Measurements from ENCODE around the gene CELSR3. TPM values are rescaled to one million over a fixed set of nuclear protein-coding genes. Genes with fewer than 3 reads are reported as not detected.

CELSR3 gene
- total RNA-seq, 1 donor from 2014 or later: 0.16 TPM

DNA sequence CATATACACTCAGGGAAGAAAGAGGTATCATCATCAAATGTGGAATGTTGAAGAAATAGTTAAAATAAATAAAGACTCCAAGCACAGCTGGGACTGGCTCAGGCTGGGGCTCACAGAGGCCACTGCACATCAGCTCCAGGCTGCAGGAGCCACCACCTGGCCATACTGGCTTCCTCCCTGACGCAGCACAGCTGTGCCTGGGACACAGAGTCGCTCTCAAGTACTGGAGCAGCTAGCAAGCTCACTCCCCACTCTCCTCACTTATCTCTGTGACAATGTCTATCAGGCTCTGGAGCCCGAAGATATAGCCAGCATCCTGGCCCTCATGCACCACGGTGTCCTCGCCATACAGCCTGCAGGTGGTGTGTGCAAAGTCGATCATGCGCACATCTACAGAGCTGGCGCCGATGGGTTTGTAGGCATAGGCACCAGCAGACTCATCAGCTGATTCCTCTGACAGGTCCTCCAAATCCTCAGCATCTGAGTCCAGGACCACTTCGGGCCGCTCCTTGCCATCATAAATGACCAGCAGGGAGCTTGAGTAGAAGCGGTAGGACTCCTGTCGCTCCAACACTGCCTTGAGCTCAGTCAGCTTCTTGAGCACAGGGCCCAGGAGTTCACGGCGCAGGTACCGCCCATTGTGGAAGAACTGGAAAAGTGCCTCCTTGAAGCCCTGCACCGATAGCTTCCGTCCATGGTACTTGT lies 25.5 kb upstream of the CELSR3 start:
- DNase-seq (peak; percentile 37), ATAC-seq (ENCODE audit: poor library complexity) (no peak)
- intact Hi-C loops (cut with DNase I): no loop called here

DNA sequence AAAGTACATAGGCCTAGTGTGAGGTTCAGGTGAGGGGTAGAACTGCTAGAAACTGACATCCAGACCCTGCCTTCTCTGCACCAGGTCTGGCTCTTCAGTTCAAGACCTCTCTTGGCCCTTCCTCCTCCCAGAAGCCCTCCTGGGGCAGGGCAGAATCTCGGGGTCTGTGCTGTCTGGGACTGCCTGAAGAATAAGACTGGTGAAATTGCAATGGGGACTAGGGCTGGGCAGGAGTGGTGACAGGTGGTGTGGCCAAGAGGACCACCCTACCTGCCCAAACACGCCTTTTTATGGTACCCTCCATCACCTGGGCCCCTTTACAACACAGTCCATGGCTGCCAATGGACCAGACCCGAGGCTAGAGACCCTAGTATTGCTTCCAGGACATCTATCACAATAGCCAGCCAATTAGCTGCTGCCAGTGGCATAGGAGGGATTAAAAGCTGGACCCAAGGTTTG lies 24.6 kb upstream of the CELSR3 start:
- intact Hi-C loops (cut with DNase I): no loop called here
- no peak for ATAC-seq (ENCODE audit: poor library complexity)
- DNase-seq: peak; percentile 24

DNA sequence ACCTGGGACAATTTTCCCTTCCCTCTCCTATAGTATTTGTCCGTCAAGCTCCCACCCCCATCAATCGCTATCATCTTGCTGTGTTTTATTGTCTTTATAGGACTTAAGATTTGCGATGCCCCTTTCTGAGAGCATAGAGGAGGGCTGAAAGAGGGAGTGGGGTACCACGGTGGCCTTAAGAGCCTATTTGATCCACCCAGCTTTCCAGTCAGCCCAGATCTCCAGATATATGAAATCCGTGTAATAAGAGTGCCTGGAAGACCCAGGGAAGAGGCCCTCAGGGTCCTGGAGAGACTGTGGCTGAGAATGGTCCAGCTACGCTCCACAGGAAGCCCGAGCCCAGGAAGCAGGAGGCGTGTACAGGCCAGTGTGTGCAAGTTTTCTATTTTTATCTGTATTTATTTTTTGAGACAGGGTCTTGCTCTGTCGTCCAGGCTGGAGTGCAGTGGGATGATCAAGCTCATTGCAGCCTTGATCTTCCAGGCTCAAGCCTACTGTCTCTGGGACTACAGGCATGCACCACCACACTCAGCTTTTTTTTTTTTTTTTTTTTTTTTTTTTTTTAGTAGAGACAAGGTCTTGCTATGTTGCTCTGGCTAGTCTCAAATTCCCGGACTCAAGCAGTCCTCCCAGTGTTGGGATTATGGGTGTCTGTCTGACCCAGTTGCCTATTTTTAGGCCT lies 24.0 kb upstream of the CELSR3 start:
- DNase-seq: peak; percentile 36
- intact Hi-C loops (cut with DNase I): no loop called here
- ATAC-seq (ENCODE audit: poor library complexity): no peak

DNA sequence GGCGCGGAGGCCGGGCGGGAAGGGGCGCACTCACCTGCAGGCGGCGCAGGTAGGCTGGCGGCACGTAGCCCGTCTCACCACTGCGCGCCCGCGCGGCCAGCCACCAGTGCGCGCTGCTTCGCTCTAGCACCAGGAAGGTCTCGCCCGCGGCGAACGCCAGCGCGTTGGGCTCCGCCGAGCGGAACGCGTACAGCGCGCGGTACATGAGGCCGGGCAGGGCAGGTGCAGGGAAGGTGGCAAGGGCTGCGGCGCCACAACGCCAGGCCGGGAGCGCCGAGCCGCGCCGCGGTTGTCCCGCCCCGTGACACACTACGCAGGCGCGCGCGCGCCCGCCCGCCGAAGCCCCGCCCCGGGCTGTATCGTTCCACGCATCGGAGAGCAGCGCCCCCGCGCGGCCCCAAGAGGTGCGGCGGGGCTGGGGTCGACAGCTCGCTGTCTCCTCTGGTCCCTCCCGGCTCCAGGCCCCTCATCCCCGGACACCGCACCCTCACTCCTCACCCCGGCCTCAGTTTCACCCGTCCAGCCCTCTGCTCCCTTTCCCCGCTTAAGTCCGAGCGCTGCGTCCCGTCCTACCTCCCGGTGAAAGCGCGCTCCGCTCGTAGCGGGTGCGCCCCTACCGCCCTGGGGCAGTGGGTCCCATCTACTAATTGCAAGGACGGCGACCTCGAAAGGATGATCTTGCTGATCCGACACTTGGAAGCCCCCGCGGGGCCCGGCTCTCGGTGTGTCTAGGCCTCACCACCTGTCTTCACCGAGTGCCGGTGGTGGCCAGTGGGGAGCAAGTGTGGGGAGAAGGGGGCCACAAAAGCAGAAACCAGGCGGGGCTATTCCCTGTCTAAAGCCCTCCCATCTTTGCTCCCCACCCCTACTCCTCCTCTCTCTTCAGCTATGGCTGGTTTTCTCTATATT lies 23.2 kb upstream of the CELSR3 start, which contains the start of gene NCKIPSD:
Gene NCKIPSD (minus strand): TSS at position 313 of the 909 bp plus-strand sequence. CDS start 108 bp downstream, at position 205.
- intact Hi-C loops (cut with DNase I): no loop called here
- ATAC-seq (ENCODE audit: poor library complexity): peak; percentile 97
- peak; percentile 96 for DNase-seq

DNA sequence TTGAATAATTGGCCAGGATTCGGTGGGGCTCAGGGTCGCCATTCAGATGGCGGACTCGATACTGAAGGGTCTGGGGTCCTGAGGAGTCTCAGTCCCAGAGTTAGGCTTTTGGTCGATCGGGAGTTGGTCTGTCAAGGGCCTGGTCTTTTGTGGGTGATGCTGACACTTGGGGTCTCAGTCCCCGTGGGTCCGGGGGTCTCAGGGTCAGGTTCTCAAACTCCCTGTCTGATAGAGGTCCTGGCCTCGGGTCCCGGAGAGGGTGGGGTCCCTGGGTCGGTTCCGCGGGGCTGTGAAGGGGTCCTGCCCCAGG lies 22.6 kb upstream of the CELSR3 start:
- intact Hi-C loops (cut with DNase I): no loop called here
- no peak for DNase-seq
- ATAC-seq (ENCODE audit: poor library complexity): no peak

DNA sequence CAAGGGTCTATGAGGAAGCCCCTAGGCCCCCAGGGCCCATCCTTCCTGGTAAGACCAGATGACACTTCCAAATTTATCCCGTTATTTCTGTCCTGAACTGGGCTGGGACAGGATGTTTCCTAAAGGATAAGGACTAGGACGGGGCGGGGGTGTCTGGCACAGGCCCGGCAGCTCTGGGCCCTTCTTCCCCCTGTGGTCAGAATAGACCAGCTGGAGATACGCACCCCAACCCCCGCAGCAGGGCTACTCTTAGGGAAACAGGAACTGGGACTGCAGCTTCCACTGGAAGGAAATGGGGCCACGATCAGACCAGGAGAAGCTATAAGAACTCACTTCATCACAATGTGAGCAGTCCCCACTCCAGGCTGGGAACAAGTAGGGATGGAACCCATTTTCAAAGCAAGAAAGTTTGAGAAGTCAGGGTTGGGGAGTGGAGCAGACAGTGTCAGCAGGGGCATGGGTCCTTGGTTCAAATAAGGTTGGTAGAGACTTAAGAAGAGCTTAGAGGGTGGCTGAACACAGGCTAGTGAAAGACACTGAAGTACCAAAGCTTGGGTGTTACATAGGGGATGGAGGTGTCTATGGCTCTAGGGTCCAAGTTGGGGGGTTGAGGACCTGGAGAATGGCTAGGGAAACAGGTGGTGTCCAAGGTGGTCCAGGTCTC lies 21.9 kb upstream of the CELSR3 start:
- ATAC-seq (ENCODE audit: poor library complexity) (peak; percentile 10), DNase-seq (peak; percentile 76)
- intact Hi-C loops (cut with DNase I): no loop called here

- peak; percentile 36 for DNase-seq
- no peak for ATAC-seq (ENCODE audit: poor library complexity)
- intact Hi-C loops (cut with DNase I): no loop called here
These were observed 21.3 kb upstream of the CELSR3 start for GRCh38 chr3:48684054-48684349.

DNA sequence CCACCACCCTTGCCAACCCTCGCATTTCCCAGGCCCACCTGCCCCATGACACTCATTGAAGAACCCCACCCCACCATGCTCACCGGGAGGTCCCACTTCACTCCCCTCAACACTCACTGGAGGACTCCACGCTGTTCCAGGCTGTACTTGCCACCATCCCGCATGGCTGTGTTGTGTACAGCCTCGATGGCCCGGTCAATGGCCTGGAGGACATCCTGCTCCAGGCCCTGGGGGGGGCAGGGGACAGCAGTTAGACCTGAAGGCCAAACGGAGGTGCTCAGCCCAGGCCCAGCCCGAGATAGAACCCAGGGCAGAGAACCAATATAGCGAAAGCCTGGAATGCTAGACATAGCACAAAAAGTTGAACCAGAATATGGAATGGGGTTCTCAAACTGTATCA lies 20.1 kb upstream of the CELSR3 start:
- intact Hi-C loops (cut with DNase I): no loop called here
- no peak for ATAC-seq (ENCODE audit: poor library complexity)
- peak; percentile 22 for DNase-seq

DNA sequence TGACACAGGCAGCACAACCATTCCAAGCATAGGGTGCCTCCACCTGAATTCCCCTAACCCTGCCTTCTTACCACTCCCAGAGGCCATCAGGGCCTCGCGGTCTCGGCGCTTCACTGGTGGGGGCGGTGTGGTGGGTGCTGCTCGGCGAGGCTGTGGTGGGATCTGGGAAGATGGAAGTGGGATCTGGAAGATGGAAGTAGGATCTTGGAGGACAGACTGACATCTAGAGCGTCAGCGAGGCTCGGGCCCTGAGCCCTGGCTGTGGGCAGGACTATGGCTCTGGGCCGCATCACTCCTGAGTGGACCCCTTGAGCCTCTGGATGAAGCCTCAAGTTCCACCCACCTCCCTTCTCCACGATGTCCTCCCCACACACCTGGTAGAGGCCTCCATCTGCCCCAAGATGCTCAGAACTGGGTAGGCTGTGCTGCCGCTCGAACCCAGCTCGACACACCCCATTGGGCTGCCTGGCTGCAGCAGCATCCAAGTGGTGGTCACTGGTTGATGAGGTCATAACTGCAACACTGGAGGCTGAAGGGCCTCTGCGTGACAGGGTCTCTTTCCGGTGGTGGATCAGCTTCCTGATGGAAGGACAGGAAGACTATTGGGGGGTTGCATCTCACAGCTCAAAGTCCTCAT lies 19.4 kb upstream of the CELSR3 start:
- DNase-seq: peak; percentile 35
- ATAC-seq (ENCODE audit: poor library complexity): no peak
- intact Hi-C loops (cut with DNase I): no loop called here

DNA sequence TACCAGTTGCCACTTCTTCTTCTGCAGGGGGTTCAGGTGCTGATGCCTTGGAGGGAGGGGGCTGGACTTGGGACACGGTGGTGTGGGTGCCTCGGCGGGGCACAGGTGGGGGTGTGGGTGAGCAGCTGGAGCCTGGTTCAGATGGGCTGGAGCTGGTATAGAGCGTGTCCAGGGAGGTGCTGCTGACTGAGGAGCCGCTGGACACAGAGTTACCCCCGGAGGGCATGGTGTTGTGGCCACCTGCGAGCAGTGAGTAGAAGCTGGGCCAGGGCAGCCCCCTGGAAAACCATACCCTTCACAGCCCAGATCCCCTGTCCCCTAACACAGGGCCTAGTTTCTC lies 18.8 kb upstream of the CELSR3 start:
- intact Hi-C loops (cut with DNase I): no loop called here
- DNase-seq: peak; percentile 17
- ATAC-seq (ENCODE audit: poor library complexity): no peak

DNA sequence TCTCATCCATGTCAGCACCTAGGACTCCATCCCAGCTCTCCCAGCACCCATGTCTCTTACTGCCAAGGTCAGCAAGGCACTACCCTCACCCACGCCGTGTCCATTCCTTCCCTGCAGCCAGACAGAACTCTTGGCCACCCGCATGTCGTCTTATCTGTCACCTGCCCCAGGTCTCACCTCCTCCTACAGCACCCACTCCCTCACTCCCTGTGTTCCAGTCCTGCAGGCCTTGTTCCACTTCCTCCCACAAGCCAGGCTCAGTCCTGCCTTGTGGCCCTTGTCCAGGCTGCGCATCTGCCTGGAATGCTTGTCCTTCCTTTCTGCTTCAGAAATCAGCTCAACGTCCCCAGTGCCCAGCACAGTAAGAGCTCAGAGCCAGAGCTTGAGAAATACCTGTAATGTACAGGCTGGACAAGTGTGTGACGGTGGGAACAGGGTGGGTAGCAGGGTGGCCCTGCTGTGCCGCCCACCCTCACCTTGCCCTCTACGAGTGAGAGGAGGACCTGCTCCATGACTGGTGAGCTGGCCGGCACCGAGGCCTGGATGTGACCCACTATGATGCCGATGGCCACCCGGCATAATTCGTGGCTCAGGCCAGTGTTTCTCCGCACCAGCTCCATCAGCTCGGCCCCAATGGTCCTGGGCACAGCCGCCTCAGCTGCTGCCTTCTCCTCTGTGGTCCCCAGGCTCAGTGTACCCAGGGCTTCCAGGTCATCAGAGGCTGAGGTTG lies 18.3 kb upstream of the CELSR3 start:
- DNase-seq (peak; percentile 40), ATAC-seq (ENCODE audit: poor library complexity) (no peak)
- intact Hi-C loops (cut with DNase I): no loop called here

DNA sequence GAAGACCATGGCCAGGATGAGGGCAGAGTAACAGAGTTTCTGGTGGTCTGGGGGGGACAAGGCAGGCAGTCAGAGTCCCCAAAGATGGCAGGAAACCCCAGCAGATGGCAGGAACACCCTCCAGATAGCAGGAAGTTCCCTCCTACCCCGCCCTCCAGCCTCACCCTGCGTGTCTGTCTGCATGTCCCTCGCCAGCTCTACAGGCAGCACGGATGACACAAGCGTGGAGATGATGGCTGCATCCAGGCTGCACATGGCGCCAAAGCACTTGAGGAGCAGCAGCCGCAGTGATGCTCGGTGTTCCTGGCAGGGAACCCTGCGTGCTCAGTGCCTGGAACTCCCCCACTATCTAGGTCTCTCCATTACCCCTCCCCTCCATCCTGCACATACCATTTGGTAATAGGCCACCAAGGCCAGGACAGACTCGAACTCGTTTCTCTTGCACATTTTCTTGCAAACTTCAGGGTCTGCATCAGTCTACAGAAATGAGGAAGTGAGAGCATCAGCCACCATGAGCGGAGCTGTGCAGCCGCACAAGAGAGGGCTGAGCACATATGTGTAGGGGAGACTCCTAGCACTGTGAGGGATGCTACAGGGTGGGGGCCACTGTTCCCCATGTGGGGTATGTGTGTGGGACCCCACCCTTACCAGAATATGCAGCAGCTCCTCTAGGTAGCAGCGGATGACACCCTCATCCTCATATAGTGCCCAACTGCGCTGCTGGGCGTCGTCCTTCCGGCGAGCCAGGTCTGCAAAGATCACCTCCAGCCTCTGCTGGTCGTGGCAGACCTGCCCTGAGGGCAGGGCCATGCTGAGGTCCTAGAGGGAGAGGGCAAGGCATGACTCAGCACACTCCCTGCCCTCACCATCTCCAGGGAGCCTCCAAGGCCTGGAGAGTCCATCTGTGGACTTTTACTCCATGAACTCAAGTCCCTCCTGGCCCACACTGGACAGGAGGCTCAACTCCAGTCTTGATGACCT lies 17.0 kb upstream of the CELSR3 start:
- intact Hi-C loops (cut with DNase I): no loop called here
- ATAC-seq (ENCODE audit: poor library complexity) (no peak), DNase-seq (peak; percentile 32)

DNA sequence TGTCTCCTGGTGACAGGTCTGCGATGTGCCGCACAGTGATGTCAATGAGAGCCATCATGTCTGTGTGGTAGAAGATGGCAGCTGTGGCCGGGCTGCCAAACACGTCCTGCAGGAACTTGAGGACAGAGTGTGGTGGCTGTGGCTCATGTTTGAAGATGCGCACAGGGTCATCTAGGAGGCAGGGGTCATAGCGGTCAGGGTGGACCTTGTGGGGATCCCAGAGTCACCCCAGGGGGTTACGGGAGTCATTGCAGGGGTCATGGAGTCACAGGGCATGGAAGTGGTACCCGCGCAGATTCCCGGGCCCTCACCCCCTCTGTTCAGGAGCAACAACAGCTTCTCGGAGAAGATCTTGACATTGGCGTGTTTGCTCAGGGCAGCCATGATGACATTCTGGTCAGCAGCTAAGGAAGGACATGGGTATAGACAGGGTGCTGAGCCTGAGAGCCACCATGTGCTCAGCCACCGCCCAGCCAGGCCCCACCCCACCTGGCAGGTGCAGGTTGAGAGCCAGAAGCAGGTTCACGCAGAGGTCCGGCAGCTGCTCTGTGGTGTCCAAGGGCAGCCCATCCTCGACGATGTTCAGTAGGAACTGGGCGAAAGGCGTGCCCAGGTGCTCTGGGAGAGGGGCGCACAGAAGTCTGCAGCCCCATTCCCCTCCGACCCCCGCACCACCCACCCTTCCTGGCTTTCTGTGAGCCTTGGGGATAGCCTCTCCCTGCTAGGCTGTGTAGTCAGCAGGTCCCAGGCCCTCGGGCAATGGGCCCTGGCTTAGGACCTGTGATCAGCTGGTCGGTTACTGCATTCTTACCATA lies 16.1 kb upstream of the CELSR3 start:
- DNase-seq: peak; percentile 27
- no peak for ATAC-seq (ENCODE audit: poor library complexity)
- intact Hi-C loops (cut with DNase I): no loop called here

DNA sequence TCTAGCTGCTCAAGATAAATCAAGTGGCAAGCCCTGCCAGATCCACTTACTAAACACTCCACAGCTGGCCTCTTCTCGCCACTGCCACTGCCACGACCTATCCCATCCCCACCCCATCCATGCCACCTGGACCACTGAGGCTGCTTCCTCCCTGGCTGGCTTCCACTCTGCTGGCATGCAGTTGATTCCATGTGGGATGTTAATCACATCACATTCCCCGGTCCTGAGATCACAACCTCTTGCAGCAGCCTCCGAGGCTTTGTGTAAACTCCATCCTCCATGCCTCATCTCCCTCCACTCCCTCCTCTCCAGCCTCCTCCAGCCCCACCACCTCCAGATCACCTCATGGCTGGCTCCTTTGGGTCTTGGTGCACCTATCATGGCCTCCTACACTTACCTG lies 15.4 kb upstream of the CELSR3 start:
- ATAC-seq (ENCODE audit: poor library complexity): no peak
- intact Hi-C loops (cut with DNase I): no loop called here
- peak; percentile 3 for DNase-seq

GRCh38 chr3:48674505-48674904 lies 11.8 kb upstream of the CELSR3 start:
- no peak for ATAC-seq (ENCODE audit: poor library complexity)
- peak; percentile 8 for DNase-seq
- intact Hi-C loops (cut with DNase I): no loop called here

GRCh38 chr3:48672522-48672921 lies 9.8 kb upstream of the CELSR3 start:
- intact Hi-C loops (cut with DNase I): no loop called here
- no peak for DNase-seq

More at GRCh38 chr3:48672522-48672921, 9.8 kb upstream of the CELSR3 start:
- no peak for ATAC-seq (ENCODE audit: poor library complexity)

Data from Right ventricle myocardium superior (tissue), 1 donor.